ENCODE results near the gene FTHL17.

- no peak for TF ChIP-seq CTCF (IDR thresholded peaks at IDR 0.05)
- TF ChIP-seq POLR2A (IDR thresholded peaks at IDR 0.05): no peak
- TF ChIP-seq EP300 (IDR thresholded peaks at IDR 0.05): no peak
Measured at GRCh38 chrX:31093639-31093975, 21.8 kb upstream of the FTHL17 start.
